Measurements from ENCODE around the gene DDX51. TPM values are rescaled to one million over a fixed set of nuclear protein-coding genes. Genes with fewer than 3 reads are reported as not detected.

Gene DDX51
- total and polyA plus RNA-seq, 2 of the 13 experiments (the other 11 are each of a cell fraction or from before 2014, with no cell fraction given): 10.1 TPM

GRCh38 chr12:132174839-132175490, 30.8 kb upstream of the DDX51 start:
- no TSS peak for BruUV-seq (replicated peaks)
- no peak for ATAC-seq
- ChIA-PET CTCF (ENCODE audit: low intra/inter-chr PET ratio, low total read pairs) (no interaction called here), POLR2A (no interaction called here)
- H3K36me3 ChIP-seq (replicated peaks in 1 of 2; ENCODE audit: control insufficient read depth in 1 of 2, insufficient read depth in 2 of 2, low read length in 2 of 2): no peaks in the 10 kb centered on the region
- WGBS (ENCODE audit: low lambda C conversion rate): 14% methylated on average over 20 of the region's 25 CpGs
- H3K27ac ChIP-seq (ENCODE audit: extremely low read length, insufficient read depth, low read length): no peak overlapping the region
- DNase-seq (ENCODE audit: low spot score): no peak
- H3K9me3 ChIP-seq (ENCODE audit: low read length): no peaks in the 10 kb centered on the region
- peaks cover 31 to 90% of the 10 kb centered on the region in 2 experiments for H3K27me3 ChIP-seq (ENCODE audit: control insufficient read depth in 1 of 2, insufficient read depth in 2 of 2, low read length in 2 of 2)
- H3K4me2 ChIP-seq (ENCODE audit: low read depth, low read length): no peak overlapping the region
- intact Hi-C loops (cut with micrococcal nuclease; ENCODE audit: unreplicated experiment) (no loop called here), in situ Hi-C loops (cut with HindIII; ENCODE audit: extremely low pct_ligation_motif_present, low pct_unique_long_range_greater_than_20kb) (no loop called here)
- no peaks in the 10 kb centered on the region for H3K79me2 ChIP-seq (ENCODE audit: insufficient read depth, low read length)
- peaks cover 4% of the 10 kb centered on the region; the same call in 1 of the 2 replicates for H4K20me1 ChIP-seq (ENCODE audit: insufficient read depth, low read length)
- H3K9ac ChIP-seq (ENCODE audit: insufficient read depth, low read depth, low read length): no peak overlapping the region
- H3K4me1 ChIP-seq (ENCODE audit: insufficient read depth, low read length): no peaks in the 10 kb centered on the region
- FAIRE-seq: no peak
- no peak overlapping the region for H2AFZ ChIP-seq (ENCODE audit: low read length)
- no peak overlapping the region for H3K4me3 ChIP-seq (replicated peaks in 1 of 3; ENCODE audit: insufficient read depth in 1 of 3, low read depth in 2 of 3, low read length in 3 of 3)
- TF ChIP-seq ZNF816 (CRISPR knock-in tag; IDR thresholded peaks at IDR 0.05; ENCODE audit: borderline replicate concordance) (no peak), EZH2 (conservative IDR thresholded peaks at IDR 0.05; ENCODE audit: low read depth, low read length) (0 out of 2 replicates have a peak, but pooled peaks have one; percentile 28)

GRCh38 chr12:132174015-132174838, 30.1 kb upstream of the DDX51 start:
- Histone ChIP-seq H3K27me3 (ENCODE audit: control insufficient read depth in 1 of 2, insufficient read depth in 2 of 2, low read length in 2 of 2) (peaks cover 28 to 89% of the 10 kb centered on the region in 2 experiments), H2AFZ (ENCODE audit: low read length) (no peak overlapping the region), H3K4me1 (ENCODE audit: insufficient read depth, low read length) (no peaks in the 10 kb centered on the region), H4K20me1 (ENCODE audit: insufficient read depth, low read length) (peaks cover 4% of the 10 kb centered on the region; the same call in 1 of the 2 replicates), H3K9me3 (ENCODE audit: low read length) (no peaks in the 10 kb centered on the region), H3K4me2 (ENCODE audit: low read depth, low read length) (no peak overlapping the region), H3K4me3 (replicated peaks in 1 of 3; ENCODE audit: insufficient read depth in 1 of 3, low read depth in 2 of 3, low read length in 3 of 3) (no peak overlapping the region), H3K79me2 (ENCODE audit: insufficient read depth, low read length) (no peaks in the 10 kb centered on the region), H3K27ac (ENCODE audit: extremely low read length, insufficient read depth, low read length) (no peak overlapping the region), H3K9ac (ENCODE audit: insufficient read depth, low read depth, low read length) (no peak overlapping the region), H3K36me3 (replicated peaks in 1 of 2; ENCODE audit: control insufficient read depth in 1 of 2, insufficient read depth in 2 of 2, low read length in 2 of 2) (no peaks in the 10 kb centered on the region)
- in situ Hi-C loops (cut with HindIII; ENCODE audit: extremely low pct_ligation_motif_present, low pct_unique_long_range_greater_than_20kb): no loop called here
- no peak for TF ChIP-seq ZNF547 (CRISPR knock-in tag; IDR thresholded peaks at IDR 0.05)
- no peak for TF ChIP-seq ZNF616 (CRISPR knock-in tag; IDR thresholded peaks at IDR 0.05; ENCODE audit: low read depth)
- TF ChIP-seq ZNF788 (CRISPR knock-in tag; IDR thresholded peaks at IDR 0.05; ENCODE audit: borderline replicate concordance): no peak
- no peak for TF ChIP-seq ZNF557 (CRISPR knock-in tag; IDR thresholded peaks at IDR 0.05)
- no peak for TF ChIP-seq ATF2 (CRISPR knock-in tag; IDR thresholded peaks at IDR 0.05)
- TF ChIP-seq NCOA1 (CRISPR knock-in tag; IDR thresholded peaks at IDR 0.05): no peak
- TF ChIP-seq ZNF256 (CRISPR knock-in tag; conservative IDR thresholded peaks at IDR 0.05): no peak
- ATAC-seq (no peak), DNase-seq (ENCODE audit: low spot score) (no peak), FAIRE-seq (no peak)
- BruUV-seq (replicated peaks): no TSS peak
- WGBS (ENCODE audit: low lambda C conversion rate): 16% methylated on average over 19 of the region's 30 CpGs
- CTCF ChIA-PET (ENCODE audit: low intra/inter-chr PET ratio, low total read pairs): no interaction called here
- POLR2A ChIA-PET: no interaction called here
- intact Hi-C loops (cut with micrococcal nuclease; ENCODE audit: unreplicated experiment): no loop called here
